VCaP (cell line): ENCODE measurements around the gene RBL2.
A peak's percentile ranks its signal among the peaks of the same experiment; 100 is the strongest.
"Not testable (repeated sequence)": the region's sequence is repeated elsewhere in the genome, so short reads cannot be mapped to it uniquely, and the experiment has no call there.

ENCODE experiments used
- H3K27ac ChIP-seq: fragments of 450-650 bp; 2 replicates; pipeline ENCODE4 v1.5.1; 2017
- TF ChIP-seq, protein P1 (sequence below): fragments of 450-650 bp; conservative IDR thresholded peaks from 2 replicates; pipeline ENCODE4 v1.5.1; 2017; ENCODE audit warnings: mild to moderate bottlenecking, moderate library complexity

Gene RBL2

DNA sequence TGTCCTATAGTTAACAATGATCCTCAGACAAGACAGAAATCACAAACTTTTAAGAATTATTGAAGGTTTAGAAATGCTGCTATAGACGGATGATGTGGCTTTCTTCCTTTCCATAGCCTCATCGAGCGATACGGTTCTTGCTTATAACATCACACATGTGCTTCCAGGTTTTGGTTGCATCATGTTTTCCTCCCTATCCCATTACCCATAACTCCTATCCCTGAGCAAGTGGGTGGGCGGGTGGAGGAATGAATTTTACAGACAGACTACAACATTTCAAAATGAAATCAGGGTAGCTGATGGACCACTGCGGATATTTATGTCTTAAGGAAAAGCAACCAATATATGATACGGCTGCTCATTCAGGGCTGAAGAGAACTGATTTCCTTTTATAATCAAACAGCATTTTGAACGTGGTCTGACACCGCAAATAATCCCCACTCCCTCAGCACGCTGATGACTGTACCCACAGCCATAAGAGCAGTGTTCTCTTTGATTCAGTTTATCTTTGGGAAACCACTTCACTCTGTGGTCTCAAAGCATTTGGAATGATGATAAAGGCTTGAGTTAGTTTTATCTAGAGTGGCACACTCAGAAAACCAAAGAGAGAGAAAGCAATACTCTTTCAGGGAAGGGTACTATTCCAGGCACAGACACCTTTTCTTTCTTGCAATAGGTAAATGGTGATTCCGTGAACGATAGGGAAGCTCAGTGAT is 73.4 kb downstream of the RBL2 start:
- no peak overlapping the region for H3K27ac ChIP-seq
- TF ChIP-seq, protein P1, sequence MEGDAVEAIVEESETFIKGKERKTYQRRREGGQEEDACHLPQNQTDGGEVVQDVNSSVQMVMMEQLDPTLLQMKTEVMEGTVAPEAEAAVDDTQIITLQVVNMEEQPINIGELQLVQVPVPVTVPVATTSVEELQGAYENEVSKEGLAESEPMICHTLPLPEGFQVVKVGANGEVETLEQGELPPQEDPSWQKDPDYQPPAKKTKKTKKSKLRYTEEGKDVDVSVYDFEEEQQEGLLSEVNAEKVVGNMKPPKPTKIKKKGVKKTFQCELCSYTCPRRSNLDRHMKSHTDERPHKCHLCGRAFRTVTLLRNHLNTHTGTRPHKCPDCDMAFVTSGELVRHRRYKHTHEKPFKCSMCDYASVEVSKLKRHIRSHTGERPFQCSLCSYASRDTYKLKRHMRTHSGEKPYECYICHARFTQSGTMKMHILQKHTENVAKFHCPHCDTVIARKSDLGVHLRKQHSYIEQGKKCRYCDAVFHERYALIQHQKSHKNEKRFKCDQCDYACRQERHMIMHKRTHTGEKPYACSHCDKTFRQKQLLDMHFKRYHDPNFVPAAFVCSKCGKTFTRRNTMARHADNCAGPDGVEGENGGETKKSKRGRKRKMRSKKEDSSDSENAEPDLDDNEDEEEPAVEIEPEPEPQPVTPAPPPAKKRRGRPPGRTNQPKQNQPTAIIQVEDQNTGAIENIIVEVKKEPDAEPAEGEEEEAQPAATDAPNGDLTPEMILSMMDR = no peak

DNA sequence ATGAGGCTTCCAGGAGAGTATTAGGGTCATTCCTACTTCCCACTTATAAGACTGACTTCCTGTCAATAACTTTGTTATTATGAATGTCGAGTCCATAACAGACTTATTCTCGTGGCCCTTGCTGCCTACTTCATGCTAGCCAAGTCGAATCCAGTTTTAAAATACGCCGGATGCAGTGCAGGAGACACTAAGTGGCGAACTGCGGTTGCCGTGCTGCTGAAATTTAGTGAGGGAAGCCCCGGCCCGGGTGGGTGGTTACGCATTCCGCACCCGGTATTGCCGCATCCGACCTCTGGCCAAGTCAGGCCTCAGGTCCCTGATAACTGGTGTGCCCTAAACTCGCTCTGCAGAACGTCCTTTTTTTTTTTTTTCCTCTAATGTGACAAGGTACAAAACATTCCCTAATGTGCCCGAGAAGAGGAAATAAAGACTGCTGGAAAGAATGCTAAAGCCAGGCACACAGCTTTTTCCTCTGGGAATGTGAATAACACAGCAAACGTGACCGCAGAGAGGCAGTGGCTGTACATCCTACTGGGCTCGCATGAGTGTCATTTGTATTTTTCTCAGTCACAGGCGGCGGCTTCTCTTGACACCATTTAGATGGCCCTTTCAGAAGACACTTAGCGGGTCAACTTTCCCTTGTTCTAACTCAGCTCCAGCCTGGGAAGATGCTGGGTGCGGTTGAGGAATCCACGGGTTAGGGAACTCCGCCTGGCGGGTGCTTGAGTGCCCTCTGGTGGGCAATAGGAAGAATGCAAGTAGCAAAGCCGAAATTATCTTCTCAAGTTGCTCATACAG is 75.8 kb downstream of the RBL2 start:
- no peak overlapping the region for H3K27ac ChIP-seq
- TF ChIP-seq, protein P1 = peak; percentile 89

DNA sequence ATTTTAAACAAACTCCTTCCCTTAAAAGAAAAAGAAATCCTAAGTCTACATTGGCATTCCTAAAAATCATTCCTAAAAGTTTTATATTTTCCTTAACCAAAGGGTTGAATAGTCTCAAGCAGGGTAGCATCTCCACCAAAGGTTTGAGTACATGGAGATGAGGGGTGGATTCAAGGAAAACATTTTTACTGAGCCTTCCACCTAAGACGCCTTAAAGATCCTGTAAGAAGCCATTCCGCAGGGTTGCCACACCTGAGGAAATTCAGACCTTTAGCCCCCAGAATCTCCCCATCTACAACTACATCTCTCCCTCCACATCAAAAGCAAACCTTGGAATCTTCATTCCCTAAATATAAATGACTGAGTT is 76.4 kb downstream of the RBL2 start:
- TF ChIP-seq, protein P1 = peak; percentile 44
- H3K27ac ChIP-seq = peak overlapping the region; percentile 55

DNA sequence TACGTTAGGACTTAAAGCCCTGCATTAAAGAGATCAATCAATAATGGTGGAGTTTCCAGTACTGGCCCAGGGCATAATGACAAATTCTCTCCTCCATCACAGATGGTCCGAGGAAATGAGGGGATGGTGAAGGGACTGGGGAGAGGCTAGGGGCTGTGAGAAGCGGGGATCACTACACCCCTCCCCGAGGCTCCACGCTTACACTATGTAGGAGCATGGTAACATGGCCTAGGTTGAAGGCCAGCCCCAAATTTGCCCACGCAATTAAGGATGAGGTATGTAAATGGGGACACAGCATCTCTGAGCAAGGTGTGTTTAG is 76.8 kb downstream of the RBL2 start:
- TF ChIP-seq, protein P1 = no peak

DNA sequence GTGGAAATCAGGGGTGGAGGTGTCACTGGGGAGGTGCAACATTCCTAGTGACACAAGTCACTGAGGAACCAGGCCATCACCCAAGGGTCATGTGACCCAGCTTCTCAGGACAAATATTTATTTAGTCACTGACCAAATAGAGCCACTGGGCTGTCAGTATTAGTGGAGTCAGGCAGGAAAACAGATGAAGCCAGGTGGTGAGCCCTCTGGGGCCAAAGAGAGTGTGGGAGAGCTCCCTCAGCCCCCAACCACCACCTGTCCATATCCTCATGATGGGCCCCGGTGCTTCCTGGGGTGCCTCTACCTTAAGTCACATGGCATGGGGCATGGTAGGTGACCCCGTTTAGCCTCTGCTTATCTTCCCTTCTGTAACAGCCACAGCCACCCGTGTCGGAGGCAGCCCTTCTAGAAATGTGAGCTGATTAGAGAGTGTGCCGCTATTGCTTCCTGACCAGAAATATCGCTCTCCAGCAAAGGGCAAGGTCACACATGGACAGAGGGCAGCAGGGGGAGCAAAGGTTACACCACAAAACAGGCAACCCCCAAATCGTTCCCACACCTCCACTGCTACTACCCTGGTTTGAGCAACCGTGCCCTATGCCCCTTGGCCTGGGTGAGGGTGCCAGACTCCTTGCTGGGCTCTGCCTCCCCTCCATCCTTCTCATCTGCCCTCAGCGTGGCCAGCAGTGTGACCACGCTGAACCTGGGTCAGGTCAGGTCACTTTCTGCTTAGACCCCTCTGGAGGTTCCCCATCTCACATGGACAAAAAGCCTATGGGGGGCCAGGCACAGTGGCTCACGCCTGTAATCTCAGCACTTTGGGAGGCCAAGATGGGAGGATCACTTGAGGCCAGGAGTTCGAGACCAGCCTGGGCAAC is 77.4 kb downstream of the RBL2 start:
- peak overlapping the region; percentile 55 for H3K27ac ChIP-seq
- TF ChIP-seq, protein P1 = no peak

More for the DNA sequence above, 76.8 kb downstream of the RBL2 start:
- H3K27ac ChIP-seq = peak overlapping the region; percentile 55

DNA sequence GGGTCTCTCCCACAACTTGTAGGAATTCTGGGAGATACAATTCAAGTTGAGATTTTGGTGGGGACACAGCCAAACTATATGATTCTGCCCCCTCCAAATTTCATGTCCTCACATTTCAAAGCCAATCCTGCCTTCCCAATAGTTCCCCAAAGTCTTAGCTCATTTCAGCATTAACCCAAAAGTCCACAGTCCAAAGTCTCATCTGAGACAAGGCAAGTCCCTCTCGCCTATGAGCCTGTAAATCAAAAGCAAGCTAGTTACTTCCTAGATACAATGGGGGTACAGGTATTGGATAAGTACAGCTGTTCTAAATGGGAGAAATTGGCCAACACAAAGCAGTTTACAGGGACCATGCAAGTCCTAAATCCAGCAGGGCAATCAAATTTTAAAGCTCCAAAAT is 78.5 kb downstream of the RBL2 start:
- H3K27ac ChIP-seq = not testable (repeated sequence)

DNA sequence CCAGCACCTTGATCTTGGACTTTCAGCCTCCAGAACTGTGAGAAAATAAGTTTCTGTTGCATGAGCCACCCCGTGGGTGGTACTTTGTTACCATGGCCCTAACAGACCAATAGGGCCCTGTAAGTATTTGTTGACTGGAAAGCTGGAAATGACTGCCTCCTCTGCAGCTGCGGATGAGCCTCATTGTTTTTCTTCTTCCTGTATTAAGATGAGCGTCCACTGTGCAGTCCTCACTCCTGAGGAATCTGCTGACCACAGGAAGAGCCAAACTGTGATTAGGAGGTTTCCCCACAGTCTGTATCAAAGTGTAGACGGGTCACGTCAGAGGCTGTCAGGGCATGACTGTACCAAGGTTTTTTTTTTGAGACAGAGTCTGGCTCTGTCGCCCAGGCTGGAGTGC is 81.0 kb downstream of the RBL2 start:
- no peak overlapping the region for H3K27ac ChIP-seq
- TF ChIP-seq, protein P1 = no peak
